ENCODE results near the gene LRRN2.

LRRN2 gene

GRCh38 chr1:204701229-204701628, 15.7 kb upstream of the LRRN2 start:
- no peak for DNase-seq
- no peak overlapping the region for H3K4me3 ChIP-seq (ENCODE audit: low read depth, low read length)
- no peaks in the 10 kb centered on the region for H3K27me3 ChIP-seq (ENCODE audit: insufficient read depth, low read depth, severe bottlenecking)
- H3K27ac ChIP-seq, result no peak overlapping the region
- TF ChIP-seq, protein P1, sequence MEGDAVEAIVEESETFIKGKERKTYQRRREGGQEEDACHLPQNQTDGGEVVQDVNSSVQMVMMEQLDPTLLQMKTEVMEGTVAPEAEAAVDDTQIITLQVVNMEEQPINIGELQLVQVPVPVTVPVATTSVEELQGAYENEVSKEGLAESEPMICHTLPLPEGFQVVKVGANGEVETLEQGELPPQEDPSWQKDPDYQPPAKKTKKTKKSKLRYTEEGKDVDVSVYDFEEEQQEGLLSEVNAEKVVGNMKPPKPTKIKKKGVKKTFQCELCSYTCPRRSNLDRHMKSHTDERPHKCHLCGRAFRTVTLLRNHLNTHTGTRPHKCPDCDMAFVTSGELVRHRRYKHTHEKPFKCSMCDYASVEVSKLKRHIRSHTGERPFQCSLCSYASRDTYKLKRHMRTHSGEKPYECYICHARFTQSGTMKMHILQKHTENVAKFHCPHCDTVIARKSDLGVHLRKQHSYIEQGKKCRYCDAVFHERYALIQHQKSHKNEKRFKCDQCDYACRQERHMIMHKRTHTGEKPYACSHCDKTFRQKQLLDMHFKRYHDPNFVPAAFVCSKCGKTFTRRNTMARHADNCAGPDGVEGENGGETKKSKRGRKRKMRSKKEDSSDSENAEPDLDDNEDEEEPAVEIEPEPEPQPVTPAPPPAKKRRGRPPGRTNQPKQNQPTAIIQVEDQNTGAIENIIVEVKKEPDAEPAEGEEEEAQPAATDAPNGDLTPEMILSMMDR (IDR thresholded peaks at IDR 0.05; ENCODE audit: low read depth, low read length), result no peak
- H3K9me3 ChIP-seq (ENCODE audit: severe bottlenecking), result no peaks in the 10 kb centered on the region
- no peaks in the 10 kb centered on the region for H3K36me3 ChIP-seq

DNA sequence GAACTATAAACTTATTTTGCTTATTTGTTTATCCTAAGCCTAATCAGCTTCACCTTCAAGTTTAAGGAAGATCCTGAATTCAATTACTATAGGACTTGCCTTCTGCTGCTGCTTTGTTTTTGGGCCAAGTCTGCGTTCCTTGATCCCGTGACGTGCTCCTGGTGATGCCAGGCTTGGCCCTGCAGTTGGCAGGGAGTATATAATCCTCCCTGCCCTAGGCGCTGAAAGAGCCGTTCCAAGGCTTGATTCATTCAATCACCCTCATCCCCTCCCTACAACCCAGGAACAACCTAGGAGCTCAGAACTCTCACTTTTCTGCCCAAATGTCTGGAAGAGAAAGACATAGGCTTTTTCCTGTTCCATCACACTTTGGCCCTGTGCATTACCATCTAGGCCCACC, 12.4 kb upstream of the LRRN2 start:
- Histone ChIP-seq H3K27ac (no peak overlapping the region), H3K36me3 (no peaks in the 10 kb centered on the region), H3K27me3 (ENCODE audit: insufficient read depth, low read depth, severe bottlenecking) (no peaks in the 10 kb centered on the region), H3K9me3 (ENCODE audit: severe bottlenecking) (no peaks in the 10 kb centered on the region), H3K4me3 (ENCODE audit: low read depth, low read length) (no peak overlapping the region)
- no peak for DNase-seq
- TF ChIP-seq, protein P1 (IDR thresholded peaks at IDR 0.05; ENCODE audit: low read depth, low read length), result no peak

- Histone ChIP-seq H3K27ac (no peak overlapping the region), H3K9me3 (ENCODE audit: severe bottlenecking) (no peaks in the 10 kb centered on the region), H3K36me3 (no peaks in the 10 kb centered on the region), H3K4me3 (ENCODE audit: low read depth, low read length) (no peak overlapping the region), H3K27me3 (ENCODE audit: insufficient read depth, low read depth, severe bottlenecking) (no peaks in the 10 kb centered on the region)
- TF ChIP-seq, protein P1 (IDR thresholded peaks at IDR 0.05; ENCODE audit: low read depth, low read length), result no peak
- no peak for DNase-seq
Observed at GRCh38 chr1:204696606-204697005, 11.1 kb upstream of the LRRN2 start.

GRCh38 chr1:204695692-204696091, 10.2 kb upstream of the LRRN2 start:
- Histone ChIP-seq H3K4me3 (ENCODE audit: low read depth, low read length) (no peak overlapping the region), H3K27ac (no peak overlapping the region), H3K27me3 (ENCODE audit: insufficient read depth, low read depth, severe bottlenecking) (no peaks in the 10 kb centered on the region), H3K9me3 (ENCODE audit: severe bottlenecking) (no peaks in the 10 kb centered on the region), H3K36me3 (no peaks in the 10 kb centered on the region)
- TF ChIP-seq, protein P1 (IDR thresholded peaks at IDR 0.05; ENCODE audit: low read depth, low read length), result no peak
- DNase-seq, result no peak

DNA sequence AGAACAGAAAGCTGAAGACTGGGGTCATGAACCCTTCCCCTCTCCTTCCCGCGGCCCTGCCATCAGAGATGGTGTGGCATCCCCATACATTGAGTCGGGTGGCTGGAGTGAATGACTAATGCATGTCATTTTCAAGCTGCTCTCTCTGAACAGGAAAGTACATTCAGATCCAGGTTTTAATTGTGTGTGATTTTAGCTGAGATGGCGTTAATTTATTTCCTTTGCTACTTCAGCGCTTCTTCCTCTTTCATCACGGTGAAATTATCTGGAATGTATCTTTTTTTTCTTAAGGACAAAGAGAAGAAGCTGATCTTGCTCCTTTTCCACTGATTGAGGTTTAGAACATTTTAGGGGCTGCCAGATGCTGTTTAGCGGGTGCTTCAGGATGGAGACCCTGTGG, 8.6 kb upstream of the LRRN2 start:
- Histone ChIP-seq H3K9me3 (ENCODE audit: severe bottlenecking) (no peaks in the 10 kb centered on the region), H3K36me3 (no peaks in the 10 kb centered on the region), H3K27ac (no peak overlapping the region), H3K27me3 (ENCODE audit: insufficient read depth, low read depth, severe bottlenecking) (no peaks in the 10 kb centered on the region), H3K4me3 (ENCODE audit: low read depth, low read length) (no peak overlapping the region)
- no peak for DNase-seq
- TF ChIP-seq, protein P1 (IDR thresholded peaks at IDR 0.05; ENCODE audit: low read depth, low read length), result no peak

GRCh38 chr1:204692841-204693356, 7.4 kb upstream of the LRRN2 start:
- no peak overlapping the region for H3K27ac ChIP-seq
- no peaks in the 10 kb centered on the region for H3K36me3 ChIP-seq
- no peaks in the 10 kb centered on the region for H3K9me3 ChIP-seq (ENCODE audit: severe bottlenecking)
- H3K4me3 ChIP-seq (ENCODE audit: low read depth, low read length), result no peak overlapping the region
- H3K27me3 ChIP-seq (ENCODE audit: insufficient read depth, low read depth, severe bottlenecking), result no peaks in the 10 kb centered on the region
- TF ChIP-seq, protein P1 (IDR thresholded peaks at IDR 0.05; ENCODE audit: low read depth, low read length), result no peak
- DNase-seq, result no peak
